Measurements from ENCODE around the gene NIFK.
"Not testable (repeated sequence)": the region's sequence is repeated elsewhere in the genome, so short reads cannot be mapped to it uniquely, and the experiment has no call there.

Gene NIFK

GRCh38 chr2:121716126-121716525 lies 20.5 kb downstream of the NIFK start:
- no peak for ATAC-seq (ENCODE audit: low read depth)
- no peak overlapping the region for H3K27ac Mint-ChIP-seq
- no peak for DNase-seq (ENCODE audit: low spot score in 2 of 2)
- H3K36me3 Mint-ChIP-seq: no peaks in the 10 kb centered on the region
- peaks cover 4% of the 10 kb centered on the region for H3K27me3 Mint-ChIP-seq
- no peaks in the 10 kb centered on the region for H3K9me3 Mint-ChIP-seq
- H3K4me1 Mint-ChIP-seq: no peaks in the 10 kb centered on the region
- no peak overlapping the region for H3K4me3 Mint-ChIP-seq

- not testable (repeated sequence) for DNase-seq (ENCODE audit: low spot score in 2 of 2); H3K36me3 Mint-ChIP-seq; H3K27ac Mint-ChIP-seq; ATAC-seq (ENCODE audit: low read depth); H3K27me3 Mint-ChIP-seq; H3K4me1 Mint-ChIP-seq; H3K4me3 Mint-ChIP-seq; H3K9me3 Mint-ChIP-seq
Measured at GRCh38 chr2:121711481-121711880, 25.2 kb downstream of the NIFK start.

- H3K27ac Mint-ChIP-seq: no peak overlapping the region
- H3K27me3 Mint-ChIP-seq: peaks cover 6% of the 10 kb centered on the region
- no peaks in the 10 kb centered on the region for H3K4me1 Mint-ChIP-seq
- no peak for ATAC-seq (ENCODE audit: low read depth)
- no peaks in the 10 kb centered on the region for H3K36me3 Mint-ChIP-seq
- no peak for DNase-seq (ENCODE audit: low spot score in 2 of 2)
- no peaks in the 10 kb centered on the region for H3K9me3 Mint-ChIP-seq
- H3K4me3 Mint-ChIP-seq: no peak overlapping the region
Measured at GRCh38 chr2:121710470-121711170, 26.1 kb downstream of the NIFK start.

- Mint-ChIP-seq H3K27me3 (peaks cover 6% of the 10 kb centered on the region), H3K9me3 (no peaks in the 10 kb centered on the region), H3K36me3 (no peaks in the 10 kb centered on the region), H3K27ac (no peak overlapping the region), H3K4me1 (no peaks in the 10 kb centered on the region), H3K4me3 (no peak overlapping the region)
- DNase-seq (ENCODE audit: low spot score in 2 of 2) (no peak), ATAC-seq (ENCODE audit: low read depth) (no peak)
Measured at GRCh38 chr2:121709776-121710469, 26.8 kb downstream of the NIFK start.

- H3K4me3 Mint-ChIP-seq: no peak overlapping the region
- peaks cover 2% of the 10 kb centered on the region for H3K27me3 Mint-ChIP-seq
- DNase-seq (ENCODE audit: low spot score in 2 of 2): no peak
- no peaks in the 10 kb centered on the region for H3K9me3 Mint-ChIP-seq
- no peaks in the 10 kb centered on the region for H3K4me1 Mint-ChIP-seq
- no peaks in the 10 kb centered on the region for H3K36me3 Mint-ChIP-seq
- H3K27ac Mint-ChIP-seq: no peak overlapping the region
- no peak for ATAC-seq (ENCODE audit: low read depth)
Measured at GRCh38 chr2:121707920-121708361, 28.7 kb downstream of the NIFK start.

- ATAC-seq (ENCODE audit: low read depth): no peak
Measured at GRCh38 chr2:121707344-121707919, 29.2 kb downstream of the NIFK start.

GRCh38 chr2:121705958-121706357 lies 30.7 kb downstream of the NIFK start:
- H3K36me3 Mint-ChIP-seq: no peaks in the 10 kb centered on the region

More at GRCh38 chr2:121707344-121707919, 29.2 kb downstream of the NIFK start:
- H3K4me3 Mint-ChIP-seq: no peak overlapping the region
- H3K9me3 Mint-ChIP-seq: no peaks in the 10 kb centered on the region
- no peak overlapping the region for H3K27ac Mint-ChIP-seq
- H3K4me1 Mint-ChIP-seq: no peaks in the 10 kb centered on the region
- no peak for DNase-seq (ENCODE audit: low spot score in 2 of 2)
- peaks cover 2% of the 10 kb centered on the region for H3K27me3 Mint-ChIP-seq
- H3K36me3 Mint-ChIP-seq: no peaks in the 10 kb centered on the region

GRCh38 chr2:121705390-121705789 lies 31.3 kb downstream of the NIFK start:
- Mint-ChIP-seq H3K9me3 (no peaks in the 10 kb centered on the region), H3K4me3 (no peak overlapping the region), H3K4me1 (no peaks in the 10 kb centered on the region), H3K27me3 (peaks cover under 1% of the 10 kb centered on the region), H3K27ac (no peak overlapping the region), H3K36me3 (no peaks in the 10 kb centered on the region)
- no peak for ATAC-seq (ENCODE audit: low read depth)
- DNase-seq (ENCODE audit: low spot score in 2 of 2): no peak

More at GRCh38 chr2:121705958-121706357, 30.7 kb downstream of the NIFK start:
- Mint-ChIP-seq H3K27ac (no peak overlapping the region), H3K27me3 (peaks cover 2% of the 10 kb centered on the region), H3K4me1 (no peaks in the 10 kb centered on the region), H3K9me3 (no peaks in the 10 kb centered on the region), H3K4me3 (no peak overlapping the region)
- DNase-seq (ENCODE audit: low spot score in 2 of 2) (no peak), ATAC-seq (ENCODE audit: low read depth) (no peak)

- H3K4me1 Mint-ChIP-seq: peaks cover 11% of the 10 kb centered on the region
- H3K27ac Mint-ChIP-seq, H3K27me3 Mint-ChIP-seq: not testable (repeated sequence)
Measured at GRCh38 chr2:121701761-121702160, 34.9 kb downstream of the NIFK start.

GRCh38 chr2:121699421-121700333 lies 37.0 kb downstream of the NIFK start:
- Mint-ChIP-seq H3K27ac (peak overlapping the region; percentile 76), H3K27me3 (peaks cover 8% of the 10 kb centered on the region), H3K4me1 (peaks cover 11% of the 10 kb centered on the region), H3K4me3 (peak overlapping the region; percentile 76), H3K36me3 (peaks cover 1% of the 10 kb centered on the region), H3K9me3 (no peaks in the 10 kb centered on the region)
- peak; percentile 26 to 30 for DNase-seq (ENCODE audit: low spot score in 2 of 2)
- ATAC-seq (ENCODE audit: low read depth): peak; percentile 98

More at GRCh38 chr2:121701761-121702160, 34.9 kb downstream of the NIFK start:
- not testable (repeated sequence) for H3K4me3 Mint-ChIP-seq; ATAC-seq (ENCODE audit: low read depth); DNase-seq (ENCODE audit: low spot score in 2 of 2); H3K36me3 Mint-ChIP-seq; H3K9me3 Mint-ChIP-seq

GRCh38 chr2:121698318-121698930 lies 38.3 kb downstream of the NIFK start:
- no peak for ATAC-seq (ENCODE audit: low read depth)
- DNase-seq (ENCODE audit: low spot score in 2 of 2): no peak
- Mint-ChIP-seq H3K9me3 (no peaks in the 10 kb centered on the region), H3K4me3 (no peak overlapping the region), H3K27me3 (peaks cover 8% of the 10 kb centered on the region), H3K27ac (no peak overlapping the region), H3K36me3 (peaks cover 1% of the 10 kb centered on the region), H3K4me1 (peaks cover 11% of the 10 kb centered on the region)

GRCh38 chr2:121697108-121697631 lies 39.5 kb downstream of the NIFK start:
- Mint-ChIP-seq H3K4me3 (no peak overlapping the region), H3K27ac (no peak overlapping the region), H3K9me3 (no peaks in the 10 kb centered on the region), H3K4me1 (peaks cover 11% of the 10 kb centered on the region), H3K27me3 (peaks cover 8% of the 10 kb centered on the region), H3K36me3 (peaks cover 1% of the 10 kb centered on the region)
- ATAC-seq (ENCODE audit: low read depth): no peak
- DNase-seq (ENCODE audit: low spot score in 2 of 2): no peak

GRCh38 chr2:121696410-121696930 lies 40.2 kb downstream of the NIFK start:
- ATAC-seq (ENCODE audit: low read depth): no peak
- H3K9me3 Mint-ChIP-seq: no peaks in the 10 kb centered on the region
- peaks cover 8% of the 10 kb centered on the region for H3K27me3 Mint-ChIP-seq
- peaks cover 1% of the 10 kb centered on the region for H3K36me3 Mint-ChIP-seq
- H3K27ac Mint-ChIP-seq: no peak overlapping the region
- peaks cover 11% of the 10 kb centered on the region for H3K4me1 Mint-ChIP-seq
- no peak overlapping the region for H3K4me3 Mint-ChIP-seq
- DNase-seq (ENCODE audit: low spot score in 2 of 2): no peak
